GM12872 (cell line): Measurements from ENCODE around the gene ABCA3.

Source experiments
- CTCF ChIP-seq: IDR thresholded peaks from 3 replicates; pipeline ENCODE4 v1.5.1; 2011; ENCODE audit warnings: low read depth, mild to moderate bottlenecking, low read length, moderate library complexity; ENCODE audit not compliant: insufficient read depth

ABCA3 gene

GRCh38 chr16:2333231-2333630 lies 7.3 kb downstream of the ABCA3 start:
- no peak for TF ChIP-seq CTCF

- no peak for TF ChIP-seq CTCF
Observed at GRCh38 chr16:2331931-2332267, 8.6 kb downstream of the ABCA3 start.

GRCh38 chr16:2331199-2331930 lies 9.2 kb downstream of the ABCA3 start:
- no peak for TF ChIP-seq CTCF

GRCh38 chr16:2329532-2329931 lies 11.0 kb downstream of the ABCA3 start:
- TF ChIP-seq CTCF, result no peak

GRCh38 chr16:2328428-2328827 lies 12.1 kb downstream of the ABCA3 start:
- no peak for TF ChIP-seq CTCF

DNA sequence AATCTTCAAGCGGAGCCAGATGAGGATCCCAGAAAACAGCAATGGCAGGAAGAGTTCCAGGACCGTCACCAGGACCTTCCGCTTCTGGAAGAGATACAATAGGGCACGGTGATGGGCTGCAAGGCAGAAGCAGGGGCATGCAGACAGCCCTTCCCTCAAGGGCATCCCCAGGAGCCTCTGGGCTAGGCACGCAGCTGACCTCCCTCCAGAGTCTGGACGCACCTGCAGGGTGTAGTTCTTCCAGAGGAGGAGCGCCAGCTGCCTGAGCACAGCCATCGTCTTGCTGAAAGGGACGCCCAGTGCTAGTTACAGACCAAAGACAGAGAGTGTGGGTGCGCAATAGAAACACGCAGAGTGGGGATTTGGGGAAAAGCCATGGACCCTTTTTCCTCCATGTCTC lies 14.3 kb downstream of the ABCA3 start:
- TF ChIP-seq CTCF, result no peak

GRCh38 chr16:2325791-2326190 lies 14.7 kb downstream of the ABCA3 start:
- TF ChIP-seq CTCF, result no peak
